K562 (cell line): ENCODE results near the gene ITPR2. TPM values are rescaled to one million over a fixed set of nuclear protein-coding genes. Genes with fewer than 3 reads are reported as not detected.

Experiments used
- ATAC-seq: fragments of 200-7000 bp; cut with Tn5 transposase; 3 replicates; pipeline ENCODE4 v1.9.1; 2020; ENCODE audit warnings: moderate library complexity
- BruUV-seq: library from RNA; stranded (reverse); fragments of 400-500 nt; replicated peaks from 2 replicates; lab custom pipeline; 2021; lab: Mats Ljungman, UMichigan
- CTCF ChIA-PET: fragments of 300-600 bp; formaldehyde crosslinking; extraction: SDS; loops from one replicate; lab custom pipeline; 2021; ENCODE audit warnings: low intra/inter-chr PET ratio; lab: Yijun Ruan, JAX
- POLR2A ChIA-PET: fragments of 300-600, 350-650 bp; sonication (Branson Sonifier 250); formaldehyde crosslinking; extraction: SDS; loops from one replicate; lab custom pipeline; 2021; ENCODE audit warnings: antibody characterized with exemption, inconsistent platforms; lab: Yijun Ruan, JAX
- DNase-seq, 4 experiments: peaks; one replicate each; pipeline versions ENCODE4 v3.0.0 to v3.0.0-alpha.2; 2011 to 2018; ENCODE audit warnings: low spot score in 3 of 4, mixed read lengths in 3 of 4; ENCODE audit errors: extremely low read depth in 1 of 4
- FAIRE-seq: peaks from 2 replicates; lab custom pipeline; 2011; peaks lifted over from hg19 to GRCh38; lab: Jason Lieb, UNC
- H2AFZ ChIP-seq: 2 replicates; pipeline ENCODE4 v1.6.0; 2011; ENCODE audit warnings: low read depth, low read length, control low read depth, inconsistent platforms
- H3K27ac ChIP-seq: fragments of 200-600 bp; 3 replicates; pipeline ENCODE4 v1.8.0; 2011; ENCODE audit warnings: low read depth, mild to moderate bottlenecking, control low read depth, inconsistent platforms, low read length, moderate library complexity, mixed read lengths; ENCODE audit errors: extremely low read depth
- H3K27me3 ChIP-seq, 2 experiments: fragments of 300-600 bp in 1 of 2; 2 replicates in 1 of 2; 3 replicates in 1 of 2; pipeline versions ENCODE4 v1.6.0 to v1.8.0; 2011; ENCODE audit warnings: inconsistent platforms in 2 of 2, low read length in 2 of 2, mild to moderate bottlenecking in 1 of 2, mixed read lengths in 1 of 2, moderate library complexity in 1 of 2; ENCODE audit not compliant: control insufficient read depth in 2 of 2, insufficient read depth in 2 of 2
- H3K36me3 ChIP-seq: fragments of 300-600 bp; 3 replicates; pipeline ENCODE4 v1.8.0; 2011; ENCODE audit warnings: mild to moderate bottlenecking, low read length, inconsistent platforms; ENCODE audit not compliant: control insufficient read depth, insufficient read depth
- H3K4me1 ChIP-seq, 2 experiments: fragments of 200-600 bp in 1 of 2; replicated peaks in 1 of 2; 2 replicates in 1 of 2; 3 replicates in 1 of 2; pipeline versions ENCODE4 v1.5.1 to v1.8.0; 2011; ENCODE audit warnings: inconsistent platforms in 2 of 2, low read length in 2 of 2, mild to moderate bottlenecking in 1 of 2, mixed read lengths in 1 of 2, moderate library complexity in 1 of 2; ENCODE audit not compliant: control insufficient read depth in 2 of 2, insufficient read depth in 2 of 2
- H3K4me2 ChIP-seq: 2 replicates; pipeline ENCODE4 v1.6.1; 2011; ENCODE audit warnings: low read length, control low read depth, inconsistent platforms, mixed read lengths; ENCODE audit not compliant: insufficient read depth
- H3K4me3 ChIP-seq: fragments of 200-600 bp; sonication (generic), shearing (Covaris generic); 2 replicates; pipeline ENCODE4 v1.5.1; 2016; ENCODE audit warnings: control low read depth, inconsistent platforms
- H3K79me2 ChIP-seq: fragments of 200-600 bp; 3 replicates; pipeline ENCODE4 v1.8.0; 2011; ENCODE audit warnings: low read length, inconsistent platforms; ENCODE audit not compliant: control insufficient read depth, insufficient read depth
- H3K9ac ChIP-seq, 2 experiments: 2 replicates each; pipeline versions ENCODE4 v1.6.0 to v1.6.1; 2011; ENCODE audit warnings: low read depth in 2 of 2, low read length in 2 of 2, control low read depth in 1 of 2, inconsistent platforms in 1 of 2, mild to moderate bottlenecking in 1 of 2, mixed read lengths in 1 of 2; ENCODE audit not compliant: insufficient read depth in 1 of 2
- H3K9me1 ChIP-seq: one replicate; pipeline ENCODE4 v1.6.0; 2011; ENCODE audit warnings: inconsistent platforms, mild to moderate bottlenecking, low read length, moderate library complexity; ENCODE audit not compliant: control insufficient read depth, insufficient read depth
- H3K9me3 ChIP-seq: replicated peaks from 2 replicates; pipeline ENCODE4 v1.5.1; 2011; ENCODE audit warnings: low read depth, low read length, inconsistent platforms; ENCODE audit not compliant: control insufficient read depth, insufficient read depth
- H4K20me1 ChIP-seq: replicated peaks from 2 replicates; pipeline ENCODE4 v1.6.1; 2011; ENCODE audit warnings: low read length, inconsistent platforms, mixed read lengths; ENCODE audit not compliant: control insufficient read depth, insufficient read depth
- BACH1 ChIP-seq: fragments of 200-800 bp; sonication (Bioruptor generic); IDR thresholded peaks from 2 replicates; pipeline ENCODE4 v1.6.1; 2016; ENCODE audit warnings: missing genetic modification characterization, missing compliant biosample characterization
- CLOCK ChIP-seq: fragments of 250-450 bp; sonication (Bioruptor Pico); IDR thresholded peaks from 2 replicates; pipeline ENCODE4 v1.4.0; 2020; ENCODE audit warnings: mild to moderate bottlenecking, moderate library complexity, borderline replicate concordance
- EHMT2 ChIP-seq: fragments of 450-650 bp; IDR thresholded peaks from 2 replicates; pipeline ENCODE4 v1.6.1; 2018; ENCODE audit warnings: antibody characterized with exemption
- FOS ChIP-seq: IDR thresholded peaks from 3 replicates; pipeline ENCODE4 v1.6.1; 2011; ENCODE audit not compliant: insufficient read length; ENCODE audit errors: extremely low read depth
- LCOR ChIP-seq: sonication (generic); formaldehyde crosslinking; IDR thresholded peaks from 2 replicates; pipeline ENCODE4 v1.8.0; 2022; ENCODE audit warnings: mild to moderate bottlenecking, missing genetic modification reagents
- MITF ChIP-seq: IDR thresholded peaks from 2 replicates; pipeline ENCODE4 v1.6.1; 2014; ENCODE audit warnings: antibody characterized with exemption
- NFXL1 ChIP-seq: fragments of 450-650 bp; formaldehyde crosslinking; IDR thresholded peaks from 2 replicates; pipeline ENCODE4 v1.4.0; 2021; ENCODE audit warnings: mild to moderate bottlenecking
- NR2C1 ChIP-seq, 2 experiments: fragments of 450-650 bp; IDR thresholded peaks; 2 replicates each; pipeline ENCODE4 v1.6.1; 2017; ENCODE audit warnings: mild to moderate bottlenecking in 2 of 2, antibody characterized with exemption in 1 of 2, inconsistent platforms in 1 of 2, missing compliant biosample characterization in 1 of 2, missing genetic modification characterization in 1 of 2
- PHF21A ChIP-seq: fragments of 450-650 bp; IDR thresholded peaks from 2 replicates; pipeline ENCODE4 v1.6.1; 2017; ENCODE audit warnings: low read depth, borderline replicate concordance
- POLR3A ChIP-seq: IDR thresholded peaks from 2 replicates; pipeline ENCODE4 v1.6.1; 2011; ENCODE audit warnings: borderline replicate concordance, mild to moderate bottlenecking, moderate library complexity; ENCODE audit not compliant: insufficient read length, insufficient read depth; ENCODE audit errors: extremely low read depth
- STAT6 ChIP-seq: sonication (generic); formaldehyde crosslinking; IDR thresholded peaks from 2 replicates; pipeline ENCODE4 v1.8.1; 2023; ENCODE audit warnings: mild to moderate bottlenecking, missing genetic modification reagents
- TSC22D4 ChIP-seq: fragments of 450-650 bp; IDR thresholded peaks from 2 replicates; pipeline ENCODE4 v1.6.1; 2016; ENCODE audit warnings: missing genetic modification characterization, missing biosample characterization, control low read depth
- ZNF589 ChIP-seq: fragments of 200-800 bp; sonication (Bioruptor generic); IDR thresholded peaks from 2 replicates; pipeline ENCODE4 v1.6.1; 2016; ENCODE audit warnings: low read depth, missing genetic modification characterization, missing compliant biosample characterization
- WGBS: fragments of 100-300 bp; shearing (Covaris generic); methylation state at CpG from one replicate; pipeline ENCODE4 v1.1.6; 2016; ENCODE audit warnings: low coverage, mixed read lengths; ENCODE audit not compliant: insufficient coverage; ENCODE audit errors: missing lambda C conversion rate; 5-methylcytosine and 5-hydroxymethylcytosine counted together
- in situ Hi-C: fragments of 300-500 bp; cut with MboI; formaldehyde crosslinking; loops from 4 replicates; pipeline ENCODE4 v1.15.0; 2018; ENCODE audit warnings: inconsistent platforms, mixed read lengths
- intact Hi-C: fragments of 100-400 bp; cut with micrococcal nuclease; formaldehyde crosslinking; loops from 2 replicates; pipeline ENCODE4 v1.14.2; 2022
- polyA plus RNA-seq, 8 experiments: library from polyadenylated mRNA; depleted of rRNA in 4 of 8; stranded (reverse) in 5 of 8; unstranded in 3 of 8; fragments of >200 nt; fragmentation: Nextera tagmentation in 2 of 8; fragmentation: Illumina TruSeq in 1 of 8; extraction: Ambion mirVana in 2 of 8; extraction: Trizol in 1 of 8; gene quantifications; 2 replicates each; pipeline versions ENCODE4 v1.2.1 to v1.2.3, GENCODE V29; 2011 to 2014; ENCODE audit warnings: inconsistent platforms in 1 of 8, missing spikeins in 1 of 8
- total RNA-seq, 7 experiments: library from RNA; depleted of rRNA in 6 of 7; stranded (reverse); fragments of >200 nt in 6 of 7; fragmentation: Illumina TruSeq in 2 of 7; extraction: Trizol in 2 of 7; gene quantifications; 2 replicates each; pipeline versions ENCODE4 v1.2.1 to v1.2.3, GENCODE V29; 2011 to 2021; ENCODE audit warnings: low replicate concordance in 1 of 7
- TF ChIP-seq, protein P1 (sequence below): sonication (generic); IDR thresholded peaks from 2 replicates; pipeline ENCODE4 v1.6.1; 2016

ITPR2 gene
- total and polyA plus RNA-seq, 9 of the 15 experiments (the other 6 are each of a cell fraction or from before 2014, with no cell fraction given): 0.21 to 3.3 (median 0.95) TPM

GRCh38 chr12:26510354-26510674 is 322.7 kb downstream of the ITPR2 start:
- Histone ChIP-seq H3K4me2 (no peak overlapping the region), H3K36me3 (no peaks in the 10 kb centered on the region), H3K4me3 (no peak overlapping the region), H3K79me2 (no peaks in the 10 kb centered on the region), H3K27ac (no peak overlapping the region), H3K27me3 (no peaks in the 10 kb centered on the region), H3K9ac (no peak overlapping the region), H3K9me1 (no peaks in the 10 kb centered on the region), H3K9me3 (no peaks in the 10 kb centered on the region), H2AFZ (no peak overlapping the region), H3K4me1 (no peaks in the 10 kb centered on the region), H4K20me1 (no peaks in the 10 kb centered on the region)
- intact Hi-C loops (no loop called here), in situ Hi-C loops (no loop called here)
- DNase-seq (no peak), ATAC-seq (no peak), FAIRE-seq (no peak)
- CTCF ChIA-PET: no interaction called here
- BruUV-seq: no TSS peak
- POLR2A ChIA-PET: no interaction called here
- WGBS: 0% methylated on average over 2 of the region's 2 CpGs
- no peak for TF ChIP-seq POLR3A
- TF ChIP-seq TSC22D4 (tag): no peak
- no peak for TF ChIP-seq FOS
- no peak for TF ChIP-seq NFXL1 (CRISPR knock-in tag)
- no peak for TF ChIP-seq PHF21A
- no peak for TF ChIP-seq CLOCK (CRISPR knock-in tag)
- TF ChIP-seq BACH1 (tag): no peak
- TF ChIP-seq NR2C1 (IDR thresholded peaks at IDR 0.05): no peak
- TF ChIP-seq NR2C1 (tag; IDR thresholded peaks at IDR 0.05): no peak
- no peak for TF ChIP-seq LCOR (CRISPR knock-in tag)
- TF ChIP-seq ZNF589 (CRISPR knock-in tag): no peak
- TF ChIP-seq EHMT2: no peak
- TF ChIP-seq STAT6 (CRISPR knock-in tag): no peak
- TF ChIP-seq, protein P1, sequence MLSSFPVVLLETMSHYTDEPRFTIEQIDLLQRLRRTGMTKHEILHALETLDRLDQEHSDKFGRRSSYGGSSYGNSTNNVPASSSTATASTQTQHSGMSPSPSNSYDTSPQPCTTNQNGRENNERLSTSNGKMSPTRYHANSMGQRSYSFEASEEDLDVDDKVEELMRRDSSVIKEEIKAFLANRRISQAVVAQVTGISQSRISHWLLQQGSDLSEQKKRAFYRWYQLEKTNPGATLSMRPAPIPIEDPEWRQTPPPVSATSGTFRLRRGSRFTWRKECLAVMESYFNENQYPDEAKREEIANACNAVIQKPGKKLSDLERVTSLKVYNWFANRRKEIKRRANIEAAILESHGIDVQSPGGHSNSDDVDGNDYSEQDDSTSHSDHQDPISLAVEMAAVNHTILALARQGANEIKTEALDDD: no peak
- no peak for TF ChIP-seq MITF
